ENCODE data around the gene BRD7.

The BRD7 gene

DNA sequence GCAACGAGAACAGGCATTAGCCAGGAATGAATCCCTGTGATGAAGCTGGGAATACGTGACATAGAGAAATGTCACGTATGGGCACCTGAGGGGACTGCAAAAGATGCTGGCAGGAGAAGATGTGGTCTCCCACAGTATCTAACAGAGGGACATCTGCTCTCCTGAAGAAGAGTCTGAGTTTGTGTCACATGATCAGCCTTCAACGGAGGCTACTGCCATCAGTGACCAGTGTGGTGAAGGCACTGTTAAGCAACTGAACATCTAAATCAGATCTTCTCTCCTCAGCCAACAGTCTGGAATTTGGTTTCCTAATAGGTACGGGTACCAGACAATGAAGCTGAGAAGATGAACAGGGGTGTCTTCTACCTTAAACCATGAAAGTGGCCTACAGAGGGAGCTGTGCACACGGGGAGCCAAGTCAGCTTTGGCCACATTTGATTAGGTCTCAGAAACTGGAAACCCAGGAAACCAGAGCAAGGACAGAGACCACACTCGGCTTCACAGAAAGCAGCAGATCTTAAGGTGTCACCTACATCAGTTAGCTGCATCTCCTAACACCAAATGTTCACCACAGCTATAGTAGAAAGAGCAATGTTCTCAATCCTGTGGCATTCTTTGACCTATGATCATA lies 41.8 kb downstream of the BRD7 start:
- Histone ChIP-seq H3K79me2 (no peaks in the 10 kb centered on the region), H3K36me3 (ENCODE audit: control insufficient read depth, insufficient read depth, low read length) (no peaks in the 10 kb centered on the region), H3K9ac (no peak overlapping the region), H3K27me3 (ENCODE audit: control insufficient read depth, insufficient read depth, low read length) (no peaks in the 10 kb centered on the region), H3K4me3 (ENCODE audit: low read depth, low read length) (no peak overlapping the region), H3K4me2 (ENCODE audit: low read length) (no peak overlapping the region), H3K4me1 (no peaks in the 10 kb centered on the region), H2AFZ (no peak overlapping the region), H3K9me3 (ENCODE audit: control insufficient read depth, low read length) (no peaks in the 10 kb centered on the region), H3K27ac (no peak overlapping the region)
- TF ChIP-seq, protein P1, sequence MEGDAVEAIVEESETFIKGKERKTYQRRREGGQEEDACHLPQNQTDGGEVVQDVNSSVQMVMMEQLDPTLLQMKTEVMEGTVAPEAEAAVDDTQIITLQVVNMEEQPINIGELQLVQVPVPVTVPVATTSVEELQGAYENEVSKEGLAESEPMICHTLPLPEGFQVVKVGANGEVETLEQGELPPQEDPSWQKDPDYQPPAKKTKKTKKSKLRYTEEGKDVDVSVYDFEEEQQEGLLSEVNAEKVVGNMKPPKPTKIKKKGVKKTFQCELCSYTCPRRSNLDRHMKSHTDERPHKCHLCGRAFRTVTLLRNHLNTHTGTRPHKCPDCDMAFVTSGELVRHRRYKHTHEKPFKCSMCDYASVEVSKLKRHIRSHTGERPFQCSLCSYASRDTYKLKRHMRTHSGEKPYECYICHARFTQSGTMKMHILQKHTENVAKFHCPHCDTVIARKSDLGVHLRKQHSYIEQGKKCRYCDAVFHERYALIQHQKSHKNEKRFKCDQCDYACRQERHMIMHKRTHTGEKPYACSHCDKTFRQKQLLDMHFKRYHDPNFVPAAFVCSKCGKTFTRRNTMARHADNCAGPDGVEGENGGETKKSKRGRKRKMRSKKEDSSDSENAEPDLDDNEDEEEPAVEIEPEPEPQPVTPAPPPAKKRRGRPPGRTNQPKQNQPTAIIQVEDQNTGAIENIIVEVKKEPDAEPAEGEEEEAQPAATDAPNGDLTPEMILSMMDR (IDR thresholded peaks at IDR 0.05) = peak; percentile 33

DNA sequence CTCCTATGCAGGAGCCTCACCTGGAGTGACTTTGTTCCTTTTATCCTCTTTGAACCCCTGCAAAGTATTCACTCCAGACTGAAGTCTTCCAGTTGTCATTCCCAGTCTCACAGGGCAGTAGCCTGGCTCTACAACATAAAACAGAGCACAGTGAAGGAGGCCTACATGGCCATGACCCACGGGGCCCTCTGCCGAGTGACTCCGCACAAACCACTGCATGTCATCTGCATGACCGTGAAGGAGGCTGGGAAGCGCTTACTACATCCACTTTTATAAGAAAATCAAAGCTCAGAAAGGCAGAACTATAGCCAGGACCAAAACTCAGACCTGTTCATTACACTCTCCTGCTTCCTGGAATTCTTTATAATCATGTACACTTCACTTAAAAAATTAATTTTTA lies 42.5 kb downstream of the BRD7 start:
- TF ChIP-seq, protein P1 (IDR thresholded peaks at IDR 0.05) = no peak

DNA sequence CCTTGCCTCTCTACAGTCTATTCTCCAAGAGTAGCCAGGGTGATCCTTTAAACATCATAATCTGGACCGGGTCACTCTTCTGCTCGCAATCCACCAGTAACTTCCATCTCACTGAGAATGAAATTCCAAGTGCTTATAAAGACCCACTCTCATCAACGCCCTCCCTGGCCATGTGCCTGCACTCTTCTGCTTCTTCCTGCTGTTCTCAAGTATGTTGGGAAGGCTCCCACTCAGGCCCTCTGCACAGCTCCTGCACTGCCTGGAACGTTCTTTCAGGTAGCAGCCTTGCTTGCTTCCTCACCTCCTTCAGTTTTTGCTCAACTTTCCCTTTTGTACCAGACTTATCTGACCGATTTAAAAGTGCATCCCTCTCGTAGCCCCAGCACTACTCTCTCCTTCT lies 44.4 kb downstream of the BRD7 start:
- H3K27me3 ChIP-seq (ENCODE audit: control insufficient read depth, insufficient read depth, low read length) = no peaks in the 10 kb centered on the region
- no peaks in the 10 kb centered on the region for H3K9me3 ChIP-seq (ENCODE audit: control insufficient read depth, low read length)
- H3K79me2 ChIP-seq = no peaks in the 10 kb centered on the region
- no peak overlapping the region for H3K27ac ChIP-seq
- no peak overlapping the region for H3K4me3 ChIP-seq (ENCODE audit: low read depth, low read length)
- H3K4me2 ChIP-seq (ENCODE audit: low read length) = no peak overlapping the region
- H2AFZ ChIP-seq = no peak overlapping the region
- H3K9ac ChIP-seq = no peak overlapping the region
- H3K4me1 ChIP-seq = no peaks in the 10 kb centered on the region
- H3K36me3 ChIP-seq (ENCODE audit: control insufficient read depth, insufficient read depth, low read length) = no peaks in the 10 kb centered on the region
- TF ChIP-seq, protein P1 (IDR thresholded peaks at IDR 0.05) = no peak

More for the DNA sequence above, 42.5 kb downstream of the BRD7 start:
- H3K27me3 ChIP-seq (ENCODE audit: control insufficient read depth, insufficient read depth, low read length) = no peaks in the 10 kb centered on the region
- H3K79me2 ChIP-seq = no peaks in the 10 kb centered on the region
- no peaks in the 10 kb centered on the region for H3K36me3 ChIP-seq (ENCODE audit: control insufficient read depth, insufficient read depth, low read length)
- H3K27ac ChIP-seq = no peak overlapping the region
- no peak overlapping the region for H3K4me3 ChIP-seq (ENCODE audit: low read depth, low read length)
- H2AFZ ChIP-seq = no peak overlapping the region
- no peak overlapping the region for H3K9ac ChIP-seq
- H3K4me2 ChIP-seq (ENCODE audit: low read length) = no peak overlapping the region
- H3K4me1 ChIP-seq = no peaks in the 10 kb centered on the region
- H3K9me3 ChIP-seq (ENCODE audit: control insufficient read depth, low read length) = no peaks in the 10 kb centered on the region

DNA sequence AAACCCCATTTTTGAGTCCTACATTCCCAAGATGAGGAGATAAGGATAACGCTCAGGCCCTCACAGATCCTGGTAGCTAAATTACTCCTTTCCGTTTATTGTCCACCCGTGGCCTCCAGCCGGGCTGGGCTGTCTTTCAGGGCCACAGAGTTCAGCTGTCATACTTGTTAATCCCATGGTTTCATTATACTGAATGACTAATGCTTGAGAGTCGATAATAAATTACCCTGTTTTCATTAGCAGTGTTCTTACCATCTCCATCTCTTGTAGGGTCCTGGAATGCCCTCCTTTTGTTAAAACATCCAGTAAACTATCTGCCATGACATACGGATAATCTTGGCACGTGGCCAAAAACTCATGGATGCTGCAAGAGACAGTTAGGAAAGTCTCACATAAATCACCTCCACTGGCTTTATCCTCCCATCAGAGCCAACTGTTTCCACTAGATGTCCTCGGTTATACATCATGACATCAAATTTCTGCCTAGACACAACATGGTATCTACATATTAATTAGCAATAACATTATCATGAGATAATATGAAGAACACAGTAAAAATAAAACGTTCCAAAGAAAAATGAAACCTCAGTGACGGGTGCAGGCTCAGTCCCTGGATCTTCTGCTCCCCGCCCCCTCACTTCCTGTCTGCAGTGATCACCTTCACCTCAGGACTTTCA lies 45.3 kb downstream of the BRD7 start:
- H3K4me1 ChIP-seq = no peaks in the 10 kb centered on the region
- no peaks in the 10 kb centered on the region for H3K79me2 ChIP-seq
- no peaks in the 10 kb centered on the region for H3K9me3 ChIP-seq (ENCODE audit: control insufficient read depth, low read length)
- H3K27ac ChIP-seq = no peak overlapping the region
- no peak overlapping the region for H3K9ac ChIP-seq
- H2AFZ ChIP-seq = no peak overlapping the region
- no peaks in the 10 kb centered on the region for H3K36me3 ChIP-seq (ENCODE audit: control insufficient read depth, insufficient read depth, low read length)
- TF ChIP-seq, protein P1 (IDR thresholded peaks at IDR 0.05) = no peak
- H3K4me2 ChIP-seq (ENCODE audit: low read length) = no peak overlapping the region
- no peaks in the 10 kb centered on the region for H3K27me3 ChIP-seq (ENCODE audit: control insufficient read depth, insufficient read depth, low read length)
- H3K4me3 ChIP-seq (ENCODE audit: low read depth, low read length) = no peak overlapping the region

DNA sequence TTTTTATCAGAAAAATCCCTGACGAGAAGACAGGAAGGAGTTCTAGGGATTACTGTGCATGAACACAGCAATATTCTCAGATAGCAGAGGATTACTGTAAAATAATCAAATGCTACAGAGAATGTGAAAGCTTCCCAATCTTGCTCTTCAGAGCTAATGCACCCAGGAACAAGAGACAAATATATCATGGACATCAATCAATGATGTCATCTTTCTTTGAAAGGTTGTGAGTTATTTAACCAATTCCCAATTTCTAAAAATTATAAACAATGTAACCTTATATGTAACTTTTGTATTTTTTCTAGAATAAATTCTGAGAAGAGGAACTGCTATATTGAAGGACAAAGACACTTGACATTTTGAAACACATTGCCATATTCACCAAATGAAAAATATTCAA lies 46.5 kb downstream of the BRD7 start:
- no peaks in the 10 kb centered on the region for H3K36me3 ChIP-seq (ENCODE audit: control insufficient read depth, insufficient read depth, low read length)
- H3K27me3 ChIP-seq (ENCODE audit: control insufficient read depth, insufficient read depth, low read length) = no peaks in the 10 kb centered on the region
- no peak overlapping the region for H2AFZ ChIP-seq
- no peak overlapping the region for H3K4me2 ChIP-seq (ENCODE audit: low read length)
- H3K4me3 ChIP-seq (ENCODE audit: low read depth, low read length) = no peak overlapping the region
- H3K4me1 ChIP-seq = no peaks in the 10 kb centered on the region
- H3K9me3 ChIP-seq (ENCODE audit: control insufficient read depth, low read length) = no peaks in the 10 kb centered on the region
- no peak overlapping the region for H3K9ac ChIP-seq
- H3K27ac ChIP-seq = no peak overlapping the region
- TF ChIP-seq, protein P1 (IDR thresholded peaks at IDR 0.05) = no peak
- no peaks in the 10 kb centered on the region for H3K79me2 ChIP-seq
